Measurements from ENCODE around the gene ILK. TPM values are rescaled to one million over a fixed set of nuclear protein-coding genes. Genes with fewer than 3 reads are reported as not detected.

The ILK gene
- total RNA-seq, 2 experiments from 2014 or later = 74.6 to 83.3 TPM

DNA sequence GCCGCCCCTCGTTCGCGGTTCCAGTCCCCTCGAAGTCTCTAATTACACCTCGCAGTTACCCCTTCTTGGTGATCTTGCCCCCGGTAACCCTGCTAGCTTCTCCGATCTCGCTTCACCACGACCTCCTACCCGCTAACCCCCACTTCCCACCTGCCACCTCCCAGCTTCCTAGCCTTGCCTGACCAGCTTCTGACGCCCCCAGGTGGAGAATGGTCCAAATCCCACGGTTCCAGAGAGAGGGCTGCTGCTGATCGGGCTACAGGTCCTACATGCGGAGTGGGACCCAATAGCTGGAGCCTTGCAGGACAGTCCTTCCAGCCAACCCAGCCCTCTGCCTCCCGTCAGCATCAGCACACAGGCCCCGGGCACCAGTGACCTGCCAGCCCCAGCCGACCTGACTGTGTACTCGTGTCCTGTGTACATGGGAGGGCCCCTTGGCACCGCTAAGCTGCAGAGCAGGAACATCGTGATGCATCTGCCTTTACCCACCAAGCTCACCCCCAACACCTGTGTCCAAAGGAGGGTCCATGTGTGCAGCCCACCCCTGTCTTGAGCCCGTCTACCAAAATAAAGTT, 32.1 kb upstream of the ILK start:
- ChIA-PET CTCF (interaction anchor here (0.8 kb wide), 1 partner anchor 11 kb away, joined by 3 read pairs; no protein-coding TSS in a partner anchor), POLR2A (no interaction called here)

GRCh38 chr11:6572215-6572614, 31.4 kb upstream of the ILK start:
- POLR2A ChIA-PET = no interaction called here
- CTCF ChIA-PET = no interaction called here

- CTCF ChIA-PET = no interaction called here
- POLR2A ChIA-PET = interaction anchor here (0.7 kb wide), 1 partner anchor 62 kb away, joined by 3 read pairs; no protein-coding TSS in a partner anchor
These were observed 28.5 kb upstream of the ILK start for GRCh38 chr11:6574816-6575715.

- ChIA-PET POLR2A (no interaction called here), CTCF (no interaction called here)
These were observed 26.9 kb upstream of the ILK start for GRCh38 chr11:6576471-6577373.

GRCh38 chr11:6578134-6578533, 25.4 kb upstream of the ILK start:
- POLR2A ChIA-PET = no interaction called here
- CTCF ChIA-PET = no interaction called here

GRCh38 chr11:6579681-6580080, 23.9 kb upstream of the ILK start:
- ChIA-PET POLR2A (no interaction called here), CTCF (no interaction called here)

DNA sequence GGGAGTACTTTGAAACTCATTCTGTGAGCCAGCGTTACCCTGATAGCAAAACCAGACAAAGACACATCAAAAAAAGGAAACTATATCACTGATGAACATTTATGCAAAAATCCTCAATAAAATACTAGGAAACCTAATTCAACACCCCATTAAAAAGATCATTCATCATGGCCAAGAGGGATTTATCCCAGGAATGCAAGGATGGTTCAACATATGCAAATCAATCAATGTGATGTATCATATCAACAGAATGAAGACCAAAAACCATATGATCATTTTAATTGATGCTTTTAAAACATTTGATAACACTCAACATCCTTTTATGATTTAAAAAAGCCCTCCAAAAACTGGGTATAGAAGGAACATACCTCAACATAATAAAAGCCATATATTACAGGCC, 20.0 kb upstream of the ILK start:
- ChIA-PET CTCF (no interaction called here), POLR2A (no interaction called here)

DNA sequence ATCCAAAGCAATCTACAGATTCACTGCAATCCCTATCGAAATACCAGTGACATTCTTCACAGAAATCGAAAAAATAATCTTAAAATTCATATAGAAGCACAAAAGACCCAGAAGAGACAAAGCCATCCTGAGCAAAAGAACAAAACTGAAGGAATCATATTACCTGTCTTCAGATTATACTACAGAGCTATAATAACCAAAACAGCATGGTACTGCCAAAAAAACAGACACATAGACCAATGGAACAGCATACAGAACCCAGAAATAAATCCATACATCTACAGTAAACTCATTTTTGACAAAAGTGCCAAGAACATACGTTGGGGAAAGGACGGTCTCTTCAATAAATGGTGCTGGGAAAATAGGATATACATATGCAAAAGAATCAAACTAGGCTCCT, 19.0 kb upstream of the ILK start:
- ChIA-PET CTCF (no interaction called here), POLR2A (no interaction called here)

DNA sequence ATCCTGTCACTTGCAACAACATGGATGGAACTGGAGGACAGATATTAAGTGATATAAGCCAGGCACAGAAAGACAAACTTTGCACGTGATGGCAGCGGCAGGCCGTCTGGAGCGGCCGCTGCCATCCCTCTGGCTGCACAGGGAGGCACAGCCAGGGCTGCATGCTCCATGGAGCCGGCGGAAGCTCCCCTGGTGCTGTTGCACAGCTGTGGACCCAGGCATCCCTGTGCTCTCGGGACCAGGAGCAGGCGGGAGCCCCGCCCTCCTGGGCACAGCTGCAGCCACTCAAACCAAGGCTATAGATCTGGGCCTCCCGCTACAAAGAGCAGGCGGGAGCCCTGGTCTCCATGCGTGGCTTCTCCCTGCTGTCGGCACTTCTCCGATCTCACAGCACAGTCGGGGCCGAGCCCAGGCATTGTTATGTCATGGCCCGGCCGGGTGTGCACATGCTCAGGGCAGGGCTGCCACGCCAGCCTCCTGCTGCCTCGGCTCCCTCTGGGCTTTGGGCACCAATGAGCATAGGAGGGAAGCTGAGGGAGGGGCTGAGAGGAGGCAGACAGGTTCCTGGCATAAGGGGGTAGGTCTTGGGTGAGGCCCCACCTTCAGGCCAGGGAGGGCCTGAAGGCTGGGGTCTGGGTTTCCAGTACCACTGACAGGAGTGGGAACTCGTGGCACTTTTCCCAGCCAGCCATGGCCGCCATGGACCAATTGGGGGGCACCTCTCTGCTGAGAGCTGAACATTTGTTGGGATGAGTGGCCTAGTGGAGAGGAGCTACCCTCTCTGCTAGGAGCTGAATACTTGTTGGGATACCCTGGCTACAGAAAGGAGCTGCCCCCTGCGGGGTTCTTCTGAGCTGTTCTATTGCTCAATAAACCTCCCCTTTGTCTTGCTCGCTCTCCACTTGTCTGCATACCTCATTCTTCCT, 16.9 kb upstream of the ILK start:
- CTCF ChIA-PET = no interaction called here
- POLR2A ChIA-PET = no interaction called here

DNA sequence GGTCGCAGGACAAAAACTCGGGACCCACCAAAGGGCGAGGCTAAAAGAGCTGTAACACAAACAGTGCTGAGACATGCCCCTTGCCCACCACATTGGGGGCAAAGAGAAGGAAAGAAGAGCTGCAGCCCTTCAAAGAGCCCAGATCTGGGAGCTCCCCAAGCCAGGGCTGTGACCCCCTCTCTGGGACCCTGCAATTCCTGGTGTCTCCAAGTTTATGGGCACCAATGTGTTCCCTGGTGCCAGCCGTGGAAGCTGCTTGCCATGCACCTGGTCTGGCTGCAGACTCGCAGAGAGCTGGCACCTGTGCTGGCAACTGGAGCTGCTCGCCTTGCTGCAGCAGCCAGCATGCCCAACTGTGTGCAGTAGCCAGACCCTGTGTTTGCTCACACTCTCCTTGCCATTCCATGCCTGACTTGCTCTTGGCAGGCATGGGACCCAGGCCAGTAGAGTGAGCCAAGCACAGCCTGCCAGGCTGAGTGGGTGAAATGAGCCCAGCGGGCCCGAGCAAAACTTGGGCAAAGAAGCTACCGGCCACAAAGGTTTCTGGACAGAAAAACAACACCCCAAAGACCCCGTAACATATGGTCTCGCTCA, 16.1 kb upstream of the ILK start:
- CTCF ChIA-PET = no interaction called here
- POLR2A ChIA-PET = no interaction called here

- POLR2A ChIA-PET = no interaction called here
- CTCF ChIA-PET = no interaction called here
These were observed 15.6 kb upstream of the ILK start for GRCh38 chr11:6588018-6588417.

- ChIA-PET POLR2A (no interaction called here), CTCF (interaction anchor here (0.7 to 1.8 kb wide), 2 partner anchors 25 to 86 kb away, joined by 3 to 4 read pairs; partner anchors contain the start of gene TPP1)
These were observed 9.3 kb upstream of the ILK start for GRCh38 chr11:6594142-6594768.

DNA sequence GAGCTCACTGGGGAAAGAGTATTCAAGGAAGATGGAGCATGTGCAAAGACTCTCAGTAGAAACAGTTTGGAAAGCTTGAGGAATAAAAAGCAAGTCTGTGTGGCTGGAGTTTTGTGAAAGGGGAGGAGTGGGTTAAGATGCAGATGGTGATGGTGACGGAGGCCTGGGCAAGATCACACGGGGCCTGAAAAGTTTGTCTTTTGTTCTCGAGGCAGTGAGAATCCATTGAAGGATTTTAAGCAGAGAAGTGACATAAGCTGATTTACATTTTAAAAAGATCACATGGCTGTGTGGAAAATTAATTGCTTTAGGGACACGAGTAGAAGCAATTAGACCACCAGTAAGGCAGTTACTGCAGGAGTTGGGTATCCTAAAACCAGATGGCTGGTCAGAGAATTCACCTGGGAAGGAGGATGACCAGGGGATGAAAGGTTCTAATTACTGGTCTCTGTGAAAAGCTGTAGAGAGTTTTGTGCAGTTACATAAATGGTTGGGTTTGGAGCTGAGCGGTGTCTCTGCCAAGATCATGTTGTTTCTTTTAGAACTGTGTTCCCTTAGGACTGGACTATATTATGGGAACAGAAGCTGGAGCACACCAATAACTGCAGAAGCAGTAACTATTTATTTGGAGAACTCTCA, 7.2 kb upstream of the ILK start:
- POLR2A ChIA-PET = no interaction called here
- CTCF ChIA-PET = interaction anchor here (0.6 to 1.2 kb wide), 2 partner anchors 8 to 180 kb away, joined by 3 to 4 read pairs; no protein-coding TSS in a partner anchor

DNA sequence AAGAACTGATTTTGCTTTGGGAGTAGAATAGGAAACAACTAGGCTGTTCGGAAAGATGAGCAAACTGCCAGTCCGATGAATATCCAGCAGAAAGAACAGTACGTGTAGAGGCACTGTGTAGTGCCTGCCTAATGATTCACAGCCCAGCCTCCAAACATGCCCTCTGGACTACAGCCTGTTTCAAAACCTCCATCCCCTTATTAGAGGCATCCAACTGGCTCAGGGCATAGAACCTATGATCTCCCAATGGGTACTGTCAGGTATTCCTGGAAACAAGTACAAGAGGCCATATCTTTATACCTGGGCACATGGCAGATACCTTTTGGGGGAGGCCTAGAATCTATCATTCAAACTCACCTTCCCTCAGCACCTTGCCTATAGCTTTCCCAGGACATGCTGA, 5.0 kb upstream of the ILK start:
- ChIA-PET POLR2A (no interaction called here), CTCF (interaction anchor here (2.4 kb wide), 1 partner anchor 158 kb away, joined by 8 read pairs; no protein-coding TSS in a partner anchor)

GRCh38 chr11:6599449-6599848, 4.1 kb upstream of the ILK start:
- CTCF ChIA-PET = interaction anchor here (2.4 kb wide), 1 partner anchor 157 kb away, joined by 8 read pairs; no protein-coding TSS in a partner anchor
- POLR2A ChIA-PET = no interaction called here

- CTCF ChIA-PET = interaction anchor here (2.4 kb wide), 1 partner anchor 156 kb away, joined by 8 read pairs; no protein-coding TSS in a partner anchor
- POLR2A ChIA-PET = no interaction called here
These were observed 3.6 kb upstream of the ILK start for GRCh38 chr11:6599881-6600390.

GRCh38 chr11:6601041-6601461, 2.5 kb upstream of the ILK start:
- CTCF ChIA-PET = no interaction called here
- POLR2A ChIA-PET = no interaction called here
